Gastroesophageal sphincter (tissue), 4 donors: ENCODE results near the gene RBM33. TPM values are rescaled to one million over a fixed set of nuclear protein-coding genes. Genes with fewer than 3 reads are reported as not detected.

Experiments used
- ATAC-seq: fragments of 150-250 bp; one replicate; pipeline ENCODE4 v1.9.1; 2016; ENCODE audit warnings: mild to moderate bottlenecking, moderate library complexity
- H3K27ac ChIP-seq, 4 donors: fragments of 200-600 bp; sonication (generic) in 3 of 4; 1 replicate in 3 of 4; 2 replicates in 1 of 4; pipeline ENCODE4 v1.5.1; 2016 to 2019
- H3K27me3 ChIP-seq: fragments of 200-600 bp; sonication (generic); one replicate; pipeline ENCODE4 v1.5.1; 2019
- H3K36me3 ChIP-seq, 2 donors: fragments of 200-600 bp; sonication (generic); one replicate each; pipeline ENCODE4 v1.5.1; 2019; ENCODE audit warnings: control low read depth in 1 of 2
- H3K4me1 ChIP-seq, 3 donors: fragments of 200-600 bp; sonication (generic); 1 replicate in 2 of 3; 2 replicates in 1 of 3; pipeline ENCODE4 v1.5.1; 2016 to 2019; ENCODE audit warnings: control low read depth in 2 of 3
- H3K4me3 ChIP-seq, 2 donors: fragments of 200-600 bp; sonication (generic); one replicate each; pipeline ENCODE4 v1.5.1; 2019; ENCODE audit warnings: mild to moderate bottlenecking in 1 of 2, moderate library complexity in 1 of 2
- H3K9me3 ChIP-seq, 3 donors: fragments of 200-600 bp; sonication (generic); one replicate each; pipeline ENCODE4 v1.5.1; 2017 to 2019; ENCODE audit warnings: control low read depth in 2 of 3
- EP300 ChIP-seq: sonication (generic); formaldehyde crosslinking; IDR thresholded peaks from one replicate; pipeline ENCODE4 v1.6.1; 2017; ENCODE audit warnings: antibody characterized with exemption, mild to moderate bottlenecking
- POLR2A ChIP-seq, 2 donors: fragments of 450-650 bp; IDR thresholded peaks; one replicate each; pipeline ENCODE4 v1.6.1; 2017; ENCODE audit warnings: antibody characterized with exemption in 2 of 2, mild to moderate bottlenecking in 2 of 2, moderate library complexity in 1 of 2
- POLR2AphosphoS5 ChIP-seq: sonication (generic); formaldehyde crosslinking; IDR thresholded peaks from one replicate; pipeline ENCODE4 v1.6.1; 2017; ENCODE audit warnings: antibody characterized with exemption
- WGBS, 2 donors: methylation state at CpG; one replicate each; pipeline ENCODE4 v1.1.5; 2018; ENCODE audit warnings: low coverage in 1 of 2; 5-methylcytosine and 5-hydroxymethylcytosine counted together
- total RNA-seq, 4 donors: library from RNA; depleted of rRNA; stranded (reverse); fragments of >200 nt; gene quantifications; one replicate each; pipeline ENCODE4 v1.1.0, GENCODE V29; 2016
- TF ChIP-seq, protein P1 (sequence below), 4 experiments: fragments of 200-600 bp in 2 of 4; fragments of 450-650 bp in 2 of 4; sonication (generic) in 1 of 4; IDR thresholded peaks; one replicate each; pipeline ENCODE4 v1.5.1; 2017 to 2019; ENCODE audit warnings: antibody characterized with exemption in 4 of 4, mild to moderate bottlenecking in 2 of 4, moderate library complexity in 2 of 4

Gene RBM33
- total RNA-seq, 4 donors from 2014 or later, result 25.2 to 67.4 (median 37.6) TPM

DNA sequence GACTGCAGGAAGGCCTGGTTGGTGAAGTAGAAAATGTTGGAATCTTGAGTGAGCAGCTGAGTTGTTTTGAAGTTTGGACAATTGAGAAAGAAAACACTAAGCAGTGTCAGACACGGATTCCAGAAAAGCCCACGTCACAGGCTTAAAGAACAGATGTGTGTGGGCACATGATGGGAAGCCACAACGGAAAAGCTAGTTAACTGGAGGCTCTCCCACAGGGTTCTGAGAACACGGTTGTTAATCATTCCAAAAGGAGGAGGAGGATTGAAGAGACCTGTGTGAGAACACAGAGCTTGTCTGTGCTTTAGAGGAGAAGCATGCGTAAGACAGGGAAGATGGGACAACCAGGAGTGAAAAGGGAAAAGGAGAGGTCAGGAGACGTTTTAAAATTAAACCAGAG lies 125.2 kb downstream of the RBM33 start:
- peaks cover 0 to 6% (median 0%) of the 10 kb centered on the region in 3 donors for H3K4me1 ChIP-seq
- H3K36me3 ChIP-seq, result peaks cover 0 to 97% of the 10 kb centered on the region in 2 donors
- no peak overlapping the region for H3K4me3 ChIP-seq
- TF ChIP-seq, protein P1, sequence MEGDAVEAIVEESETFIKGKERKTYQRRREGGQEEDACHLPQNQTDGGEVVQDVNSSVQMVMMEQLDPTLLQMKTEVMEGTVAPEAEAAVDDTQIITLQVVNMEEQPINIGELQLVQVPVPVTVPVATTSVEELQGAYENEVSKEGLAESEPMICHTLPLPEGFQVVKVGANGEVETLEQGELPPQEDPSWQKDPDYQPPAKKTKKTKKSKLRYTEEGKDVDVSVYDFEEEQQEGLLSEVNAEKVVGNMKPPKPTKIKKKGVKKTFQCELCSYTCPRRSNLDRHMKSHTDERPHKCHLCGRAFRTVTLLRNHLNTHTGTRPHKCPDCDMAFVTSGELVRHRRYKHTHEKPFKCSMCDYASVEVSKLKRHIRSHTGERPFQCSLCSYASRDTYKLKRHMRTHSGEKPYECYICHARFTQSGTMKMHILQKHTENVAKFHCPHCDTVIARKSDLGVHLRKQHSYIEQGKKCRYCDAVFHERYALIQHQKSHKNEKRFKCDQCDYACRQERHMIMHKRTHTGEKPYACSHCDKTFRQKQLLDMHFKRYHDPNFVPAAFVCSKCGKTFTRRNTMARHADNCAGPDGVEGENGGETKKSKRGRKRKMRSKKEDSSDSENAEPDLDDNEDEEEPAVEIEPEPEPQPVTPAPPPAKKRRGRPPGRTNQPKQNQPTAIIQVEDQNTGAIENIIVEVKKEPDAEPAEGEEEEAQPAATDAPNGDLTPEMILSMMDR (IDR thresholded peaks at IDR 0.05), result no peak
- no peak for TF ChIP-seq EP300
- TF ChIP-seq POLR2A (IDR thresholded peaks at IDR 0.05), result no peak
- TF ChIP-seq POLR2AphosphoS5, result no peak
- ATAC-seq, result no peak
- peak overlapping the region in 1 of 4 donors; percentile 20 for H3K27ac ChIP-seq
- no peaks in the 10 kb centered on the region for H3K27me3 ChIP-seq
- no peaks in the 10 kb centered on the region for H3K9me3 ChIP-seq
- 52 to 72% methylated on average over 5 to 6 of the region's 6 CpGs for WGBS, 2 donors

DNA sequence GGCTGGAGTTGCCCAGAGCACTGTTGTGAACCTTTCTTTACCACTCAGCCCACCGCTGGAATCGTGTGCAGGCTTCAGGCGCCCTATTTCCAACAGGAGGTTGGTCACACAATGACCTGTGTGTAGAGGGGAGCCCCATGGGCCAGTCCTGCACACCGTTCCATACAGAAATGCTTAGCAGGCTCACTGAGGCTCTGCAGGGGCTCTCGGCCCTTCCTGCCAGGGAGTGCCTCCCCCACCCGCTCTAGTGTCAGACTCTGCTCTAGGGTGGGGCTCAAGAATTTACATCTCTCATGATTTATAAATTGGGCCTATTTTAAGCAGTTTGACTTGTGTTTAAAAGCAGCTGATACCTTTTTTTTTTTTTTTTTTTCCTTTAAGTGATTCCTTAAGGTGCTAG lies 125.8 kb downstream of the RBM33 start:
- H3K27ac ChIP-seq, result no peak overlapping the region
- TF ChIP-seq EP300, result no peak
- TF ChIP-seq POLR2A (IDR thresholded peaks at IDR 0.05), result no peak
- TF ChIP-seq, protein P1 (IDR thresholded peaks at IDR 0.05), result no peak
- TF ChIP-seq POLR2AphosphoS5, result no peak
- peaks cover 0 to 5% (median 0%) of the 10 kb centered on the region in 3 donors for H3K4me1 ChIP-seq
- peaks cover 0 to 97% of the 10 kb centered on the region in 2 donors for H3K36me3 ChIP-seq
- WGBS, 2 donors, result 82 to 86% methylated on average over 4 to 5 of the region's 6 CpGs
- no peaks in the 10 kb centered on the region for H3K9me3 ChIP-seq
- H3K27me3 ChIP-seq, result no peaks in the 10 kb centered on the region
- H3K4me3 ChIP-seq, result no peak overlapping the region
- no peak for ATAC-seq

DNA sequence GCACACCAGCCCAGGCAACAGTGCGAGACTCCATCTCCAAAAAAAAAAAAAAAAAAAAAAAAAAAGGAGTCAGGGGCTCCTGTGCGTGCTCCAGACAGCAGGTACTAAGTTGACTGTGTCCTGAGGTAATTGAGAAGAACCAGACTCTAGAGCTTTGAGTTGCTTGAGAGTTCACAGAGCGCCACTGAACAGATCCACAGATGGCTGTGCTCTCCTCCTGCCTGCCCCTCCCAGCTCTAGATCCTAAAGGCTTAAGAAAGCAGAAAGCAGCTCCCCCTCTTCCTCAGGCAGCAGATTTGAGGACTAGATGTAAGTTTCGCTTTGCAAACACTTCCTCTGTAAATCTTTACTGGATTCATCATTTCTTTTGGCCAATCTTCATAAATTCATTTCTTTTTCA lies 129.1 kb downstream of the RBM33 start:
- no peak overlapping the region for H3K4me3 ChIP-seq
- no peak overlapping the region for H3K27ac ChIP-seq
- no peaks in the 10 kb centered on the region for H3K27me3 ChIP-seq
- ATAC-seq, result no peak
- TF ChIP-seq EP300, result no peak
- TF ChIP-seq POLR2A (IDR thresholded peaks at IDR 0.05), result no peak
- TF ChIP-seq POLR2AphosphoS5, result no peak
- TF ChIP-seq, protein P1 (IDR thresholded peaks at IDR 0.05), result no peak
- H3K4me1 ChIP-seq, result peaks cover 0 to 5% (median 0%) of the 10 kb centered on the region in 3 donors
- 74 to 85% methylated on average over 3 to 4 of the region's 4 CpGs for WGBS, 2 donors
- peaks cover 0 to 96% of the 10 kb centered on the region in 2 donors for H3K36me3 ChIP-seq
- no peaks in the 10 kb centered on the region for H3K9me3 ChIP-seq

DNA sequence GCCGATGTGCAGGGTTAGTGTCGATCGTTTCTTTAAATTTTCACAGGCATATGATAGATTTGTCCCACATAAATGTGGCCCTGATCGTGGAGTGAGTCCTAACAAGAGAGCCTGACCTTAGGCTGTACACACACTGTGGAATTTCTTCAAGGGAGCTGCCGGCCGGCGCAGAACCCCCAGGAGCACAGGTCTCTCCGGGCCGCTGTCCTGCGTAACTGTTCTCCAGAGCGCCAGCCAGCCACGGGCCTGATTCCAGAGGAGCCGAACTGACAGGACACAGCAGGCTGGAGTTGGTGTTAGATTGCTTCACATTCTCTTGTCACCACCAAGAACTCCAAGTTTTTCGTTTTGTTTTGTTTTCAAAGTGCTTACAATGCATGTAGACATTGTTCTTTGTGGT lies 130.5 kb downstream of the RBM33 start:
- Histone ChIP-seq H3K4me1 (peaks cover 0 to 5% (median 0%) of the 10 kb centered on the region in 3 donors), H3K36me3 (peaks cover 0 to 96% of the 10 kb centered on the region in 2 donors), H3K27ac (no peak overlapping the region), H3K4me3 (no peak overlapping the region), H3K27me3 (no peaks in the 10 kb centered on the region), H3K9me3 (no peaks in the 10 kb centered on the region)
- 73 to 87% methylated on average over 6 to 11 of the region's 14 CpGs for WGBS, 2 donors
- TF ChIP-seq POLR2A (IDR thresholded peaks at IDR 0.05) (no peak), EP300 (no peak), POLR2AphosphoS5 (no peak)
- TF ChIP-seq, protein P1 (IDR thresholded peaks at IDR 0.05), result no peak
- no peak for ATAC-seq

DNA sequence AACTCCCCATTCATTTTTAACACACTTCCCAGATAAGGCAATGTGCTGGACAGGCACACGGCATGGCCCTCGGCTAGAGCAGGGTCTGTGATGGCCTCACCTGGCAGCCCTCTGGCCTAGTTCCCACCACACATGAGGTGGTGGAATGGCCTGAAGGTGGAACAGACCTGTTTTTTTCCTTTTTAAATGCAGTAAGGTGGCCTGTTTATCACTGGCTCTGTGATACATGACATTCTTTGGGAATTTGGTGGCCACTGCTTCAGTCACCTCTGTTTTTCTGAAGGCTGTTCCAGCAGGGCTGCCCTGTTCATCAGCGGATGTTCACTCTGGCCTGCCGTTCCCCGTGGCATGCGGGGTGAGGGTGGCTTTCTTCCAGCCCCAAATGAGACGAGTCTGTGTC lies 131.2 kb downstream of the RBM33 start:
- 95% methylated on average over 7 of the region's 7 CpGs; no CpG with 5 or more reads in 1 of the 2 donors for WGBS, 2 donors
- no peaks in the 10 kb centered on the region for H3K9me3 ChIP-seq
- no peak for TF ChIP-seq POLR2A (IDR thresholded peaks at IDR 0.05)
- no peak for TF ChIP-seq EP300
- TF ChIP-seq, protein P1 (IDR thresholded peaks at IDR 0.05), result no peak
- TF ChIP-seq POLR2AphosphoS5, result no peak
- no peaks in the 10 kb centered on the region for H3K27me3 ChIP-seq
- H3K27ac ChIP-seq, result no peak overlapping the region
- no peak for ATAC-seq
- H3K4me1 ChIP-seq, result peaks cover 0 to 3% (median 0%) of the 10 kb centered on the region in 3 donors
- H3K36me3 ChIP-seq, result peaks cover 0 to 96% of the 10 kb centered on the region in 2 donors
- no peak overlapping the region for H3K4me3 ChIP-seq
